CD1c-positive myeloid dendritic cell (primary cell): Measurements from ENCODE around the gene ADGRF1.
A peak's percentile ranks its signal among the peaks of the same experiment; 100 is the strongest.

Source experiments
- DNase-seq: peaks from one replicate; pipeline ENCODE4 v3.0.0-alpha.2; 2016; ENCODE audit errors: extremely low spot score

Gene ADGRF1

DNA sequence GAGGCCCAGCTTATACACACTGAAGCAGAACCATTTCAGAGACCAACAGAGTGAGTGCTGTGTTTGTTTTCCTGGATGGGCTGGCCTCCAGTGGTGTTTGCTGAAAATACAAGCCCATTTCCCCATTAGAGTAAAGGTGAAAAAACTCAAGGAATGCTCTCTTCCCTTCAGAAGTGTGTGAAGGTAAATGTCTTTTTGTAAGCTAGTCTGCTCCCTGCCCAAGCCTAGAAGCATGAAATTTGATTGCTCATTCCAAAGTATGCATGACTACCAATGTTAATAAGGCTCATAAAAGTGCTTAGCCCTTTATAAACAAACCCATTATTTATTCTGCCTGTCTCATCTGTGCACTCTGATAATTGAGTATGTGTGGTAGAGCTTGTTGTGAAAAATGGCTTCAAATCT is 59.1 kb downstream of the ADGRF1 start:
- DNase-seq: no peak

- DNase-seq: no peak
Measured at GRCh38 chr6:46979206-46979605, 62.9 kb downstream of the ADGRF1 start.

- DNase-seq: no peak
Measured at GRCh38 chr6:46974786-46975185, 67.3 kb downstream of the ADGRF1 start.

- peak; percentile 7 for DNase-seq
Measured at GRCh38 chr6:46973029-46973428, 69.1 kb downstream of the ADGRF1 start.

DNA sequence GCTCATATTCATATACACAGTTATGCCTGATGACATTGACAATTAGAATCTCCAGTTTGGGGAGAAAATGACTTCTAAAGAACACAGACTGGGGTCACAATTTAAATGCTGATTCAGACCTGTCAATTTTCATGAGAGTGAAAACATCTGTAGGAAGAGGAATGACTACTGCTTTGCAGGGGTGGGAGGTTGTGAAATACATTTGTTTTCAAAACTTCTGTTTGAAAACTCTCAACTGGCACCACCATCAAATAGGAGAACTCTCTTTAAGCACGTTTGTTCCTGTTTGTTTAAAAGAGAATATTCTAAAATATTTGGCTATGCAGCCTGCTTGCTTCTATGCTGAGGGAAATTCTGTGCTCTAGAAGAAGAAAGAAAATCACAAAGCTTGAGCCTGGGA is 69.6 kb downstream of the ADGRF1 start:
- DNase-seq: peak; percentile 74

GRCh38 chr6:46969206-46969605 is 72.9 kb downstream of the ADGRF1 start:
- DNase-seq: no peak

GRCh38 chr6:46967826-46968349 is 74.2 kb downstream of the ADGRF1 start:
- DNase-seq: no peak

DNA sequence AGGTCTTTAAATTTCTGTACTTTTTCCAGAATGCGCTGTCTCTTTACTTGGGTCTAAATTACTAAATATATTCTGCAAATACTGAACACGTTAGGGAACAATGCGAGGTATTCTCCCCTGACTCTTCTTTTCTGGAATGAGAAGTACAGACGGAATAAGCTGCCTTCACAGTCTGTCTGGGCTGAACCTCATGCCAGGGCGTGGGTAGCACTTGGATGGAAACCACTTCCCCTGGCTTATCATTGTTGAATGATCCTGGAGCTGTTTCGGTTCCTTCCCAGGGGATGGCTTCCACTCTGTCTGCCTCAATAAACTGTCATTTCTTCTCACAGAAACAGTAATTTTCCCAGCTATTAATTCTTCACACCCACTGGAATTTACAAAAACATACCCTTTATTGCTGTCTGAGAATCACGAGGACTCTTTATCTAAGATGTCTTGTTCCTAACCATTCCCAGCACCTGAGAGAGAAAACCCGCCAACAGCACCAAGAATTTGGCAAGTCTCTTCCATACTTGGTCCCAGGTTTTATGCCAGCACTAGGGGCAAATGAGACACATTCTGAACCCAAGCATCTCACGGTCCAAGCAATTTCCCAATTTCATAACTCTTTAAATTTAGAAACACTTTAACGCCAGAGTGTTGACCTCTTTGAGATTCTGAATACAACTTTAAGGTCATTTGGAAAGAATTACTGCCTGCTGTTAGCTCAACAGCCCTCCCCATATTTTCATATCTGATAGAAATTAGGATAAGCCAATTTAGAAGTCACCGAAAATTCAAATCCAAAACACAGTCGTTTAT is 77.2 kb downstream of the ADGRF1 start:
- peak; percentile 35 for DNase-seq

DNA sequence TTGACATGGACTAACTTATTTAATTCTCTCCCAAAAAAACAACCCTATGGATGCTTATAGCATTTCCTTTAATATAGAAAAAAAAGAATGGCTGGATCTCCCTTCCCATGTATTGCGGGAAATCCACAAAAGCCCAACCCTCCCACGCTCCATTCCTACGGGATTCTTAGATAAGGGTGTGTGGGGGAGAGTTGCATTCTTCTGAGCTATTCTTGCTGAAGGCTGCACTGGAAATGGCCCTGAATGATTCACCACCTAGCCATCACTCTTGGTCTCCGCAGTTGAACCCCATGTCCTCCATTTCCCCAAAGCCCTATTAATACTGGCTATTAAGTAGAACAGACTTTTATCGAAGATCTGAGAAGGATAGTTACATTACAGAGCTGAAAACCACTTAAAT is 78.5 kb downstream of the ADGRF1 start:
- no peak for DNase-seq

- no peak for DNase-seq
Measured at GRCh38 chr6:46963039-46963438, 79.1 kb downstream of the ADGRF1 start.

DNA sequence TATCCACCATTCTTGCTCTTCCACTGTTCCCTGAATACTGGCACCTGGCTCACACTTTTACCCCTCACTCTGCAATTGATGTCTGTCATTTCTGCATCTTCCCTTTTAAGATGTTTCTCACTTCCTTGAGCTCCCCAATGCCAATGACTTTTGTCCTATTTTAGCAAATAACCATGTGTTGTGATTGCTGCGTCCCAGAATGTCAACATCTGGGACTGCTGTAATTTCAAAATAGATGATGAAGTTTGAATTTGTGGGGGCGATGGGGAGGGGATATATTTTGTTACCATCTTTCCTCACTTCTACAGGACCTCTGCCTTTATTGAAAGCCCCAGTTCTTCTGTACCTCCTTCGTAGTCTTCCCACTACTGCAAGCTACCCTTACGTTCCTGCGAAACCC is 80.4 kb downstream of the ADGRF1 start:
- DNase-seq: peak; percentile 34

GRCh38 chr6:46961232-46961631 is 80.9 kb downstream of the ADGRF1 start:
- DNase-seq: peak; percentile 51

DNA sequence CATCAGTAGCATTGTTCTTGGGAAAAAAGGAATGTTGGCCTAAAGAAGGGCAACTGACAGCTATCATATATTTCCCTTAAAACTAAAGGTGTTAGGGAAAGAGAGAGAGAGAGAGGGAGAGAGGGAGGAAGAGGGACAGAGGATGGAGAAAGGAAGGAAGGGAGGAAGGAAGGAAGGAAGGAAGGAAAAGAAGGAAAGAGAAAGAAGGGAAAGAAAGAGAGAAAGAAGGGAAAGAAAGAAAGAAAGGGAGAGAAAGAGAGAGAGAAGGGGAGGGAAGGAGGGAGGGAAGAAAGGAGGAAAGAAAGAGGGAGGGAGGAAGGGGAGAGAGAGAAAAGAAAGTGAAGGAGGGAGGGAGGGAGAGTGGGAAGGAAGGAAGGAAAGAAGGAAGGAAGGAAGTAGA is 82.7 kb downstream of the ADGRF1 start:
- no peak for DNase-seq

GRCh38 chr6:46956409-46956808 is 85.7 kb downstream of the ADGRF1 start:
- DNase-seq: no peak

DNA sequence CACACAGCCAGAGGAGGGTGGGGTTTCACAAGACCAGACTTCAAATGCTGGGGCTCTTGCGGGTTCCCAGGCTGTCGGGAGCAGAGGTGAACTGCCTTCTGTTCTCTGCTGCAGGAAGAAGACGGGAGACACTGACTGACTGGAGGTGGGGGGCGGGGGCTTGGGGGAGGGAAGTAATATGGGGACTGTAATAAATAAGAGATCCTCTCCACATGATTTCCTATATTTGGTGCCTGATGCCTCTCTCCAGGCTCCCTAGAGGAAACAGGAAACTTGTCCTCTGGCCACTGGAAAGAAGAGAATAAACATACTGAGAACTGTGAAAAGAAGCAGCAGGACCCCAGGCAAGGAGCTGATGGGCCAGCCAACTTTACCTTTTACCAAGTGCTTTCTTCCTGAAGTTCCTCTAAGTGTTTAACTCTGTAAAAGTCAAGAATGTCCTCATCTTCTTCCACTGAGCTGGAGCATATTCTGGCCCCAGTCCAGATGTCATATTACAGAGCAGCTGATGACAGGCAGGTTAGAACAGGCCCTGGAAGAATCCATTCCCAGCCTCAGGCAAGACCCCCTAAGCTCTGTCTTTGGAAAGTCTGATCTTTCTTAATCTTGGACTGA is 87.2 kb downstream of the ADGRF1 start:
- DNase-seq: no peak

- no peak for DNase-seq
Measured at GRCh38 chr6:46953921-46954320, 88.2 kb downstream of the ADGRF1 start.

GRCh38 chr6:46949632-46950280 is 92.4 kb downstream of the ADGRF1 start:
- no peak for DNase-seq

DNA sequence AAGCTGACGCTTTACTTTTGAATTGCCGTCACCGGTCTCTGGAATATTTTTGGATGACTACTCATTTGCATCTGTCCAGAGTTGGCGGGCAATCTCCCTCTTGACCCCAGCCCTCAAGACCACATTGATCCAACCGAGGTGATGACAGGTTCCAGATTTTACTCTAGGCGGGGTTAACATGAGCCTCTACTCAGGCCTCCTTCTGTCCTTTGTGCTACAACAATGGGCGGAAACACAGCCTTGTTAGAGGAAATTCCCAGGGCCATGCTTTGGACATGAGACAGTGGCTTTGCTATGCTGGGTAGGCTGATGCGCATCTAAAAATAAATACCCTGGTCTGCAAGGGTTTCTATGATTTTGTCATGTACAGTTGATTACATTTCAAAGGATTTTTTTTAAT is 93.4 kb downstream of the ADGRF1 start:
- DNase-seq: no peak
